SK-N-SH treated with all-trans-retinoic acid at 6 μM for 48 hours (cell line): ENCODE data around the gene SPDYE1.

Source experiments
- ARNTL ChIP-seq: fragments of 450-650 bp; formaldehyde crosslinking; IDR thresholded peaks from 2 replicates; pipeline ENCODE4 v1.5.0; 2020; ENCODE audit warnings: low read depth, mild to moderate bottlenecking, moderate library complexity, borderline replicate concordance
- BACH2 ChIP-seq: fragments of 250-450 bp; sonication (Bioruptor Pico); IDR thresholded peaks from 2 replicates; pipeline ENCODE4 v1.9.0; 2021; ENCODE audit warnings: mild to moderate bottlenecking, borderline replicate concordance
- CREB5 ChIP-seq: fragments of 250-450 bp; sonication (Bioruptor Pico); IDR thresholded peaks from 2 replicates; pipeline ENCODE4 v1.5.1; 2020; ENCODE audit warnings: low read depth, mild to moderate bottlenecking, moderate library complexity
- CSDC2 ChIP-seq: fragments of 250-450 bp; sonication (Bioruptor Pico); IDR thresholded peaks from 2 replicates; pipeline ENCODE4 v1.5.0; 2020; ENCODE audit warnings: mild to moderate bottlenecking, moderate library complexity
- GLIS3 ChIP-seq: fragments of 250-450 bp; sonication (Bioruptor Pico); IDR thresholded peaks from 2 replicates; pipeline ENCODE4 v1.5.0; 2020; ENCODE audit warnings: mild to moderate bottlenecking, moderate library complexity
- ISL1 ChIP-seq: fragments of 250-450 bp; sonication (Bioruptor Pico); IDR thresholded peaks from 2 replicates; pipeline ENCODE4 v2.1.2; 2022; ENCODE audit warnings: mild to moderate bottlenecking, moderate library complexity
- OSR1 ChIP-seq: fragments of 250-450 bp; sonication (Bioruptor Pico); IDR thresholded peaks from 2 replicates; pipeline ENCODE4 v1.8.0; 2022; ENCODE audit warnings: moderate library complexity, mild to moderate bottlenecking, inconsistent platforms
- PPARA ChIP-seq: fragments of 250-450 bp; sonication (Bioruptor Pico); IDR thresholded peaks from 2 replicates; pipeline ENCODE4 v1.5.0; 2020; ENCODE audit warnings: mild to moderate bottlenecking, borderline replicate concordance
- RARB ChIP-seq: fragments of 250-450 bp; sonication (Bioruptor Pico); IDR thresholded peaks from 2 replicates; pipeline ENCODE4 v1.8.0; 2021; ENCODE audit warnings: mild to moderate bottlenecking, moderate library complexity
- TCF4 ChIP-seq: fragments of 250-450 bp; sonication (Bioruptor Pico); IDR thresholded peaks from 2 replicates; pipeline ENCODE4 v1.8.0; 2021; ENCODE audit warnings: mild to moderate bottlenecking, moderate library complexity, borderline replicate concordance
- TOX ChIP-seq: fragments of 250-450 bp; sonication (Bioruptor Pico); IDR thresholded peaks from 2 replicates; pipeline ENCODE4 v1.8.0; 2021; ENCODE audit warnings: mild to moderate bottlenecking, moderate library complexity, borderline replicate concordance
- ZFP30 ChIP-seq: fragments of 450-650 bp; formaldehyde crosslinking; IDR thresholded peaks from 2 replicates; pipeline ENCODE4 v1.5.0; 2022; ENCODE audit warnings: mild to moderate bottlenecking, moderate library complexity
- ZNF565 ChIP-seq: fragments of 450-650 bp; formaldehyde crosslinking; conservative IDR thresholded peaks from 2 replicates; pipeline ENCODE4 v1.5.0; 2020; ENCODE audit warnings: low read depth, mild to moderate bottlenecking, moderate library complexity
- TF ChIP-seq, protein P1 (sequence below): fragments of 250-450 bp; sonication (Bioruptor Pico); IDR thresholded peaks from 2 replicates; pipeline ENCODE4 v1.8.0; 2020; ENCODE audit warnings: mild to moderate bottlenecking, moderate library complexity, borderline replicate concordance

DNA sequence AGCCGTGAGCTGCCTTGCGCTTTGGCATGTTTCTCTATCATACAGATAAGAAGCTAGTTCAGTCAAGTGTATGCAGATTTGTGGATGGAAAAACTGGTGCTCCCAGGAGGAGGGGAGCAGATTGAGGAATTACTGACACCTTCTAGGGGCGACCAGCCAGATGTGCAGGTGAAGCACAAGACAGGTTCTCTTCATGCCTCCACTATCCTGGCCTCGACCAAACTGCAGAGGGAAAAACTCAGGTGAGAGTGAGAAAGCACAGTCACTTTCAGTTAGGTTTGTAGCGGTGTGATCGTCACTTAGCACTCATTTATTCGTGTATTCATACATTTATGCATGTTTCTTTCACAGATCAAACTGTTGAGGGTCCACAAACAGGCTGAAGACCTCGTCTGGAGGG lies 46.2 kb downstream of the SPDYE1 start:
- no peak for TF ChIP-seq TOX (CRISPR knock-in tag)
- no peak for TF ChIP-seq ZNF565 (CRISPR knock-in tag)
- TF ChIP-seq ARNTL (CRISPR knock-in tag) = no peak
- no peak for TF ChIP-seq ZFP30 (CRISPR knock-in tag)
- no peak for TF ChIP-seq CREB5 (CRISPR knock-in tag)
- TF ChIP-seq TCF4 (CRISPR knock-in tag) = no peak
- TF ChIP-seq OSR1 (CRISPR knock-in tag) = no peak
- TF ChIP-seq, protein P1, sequence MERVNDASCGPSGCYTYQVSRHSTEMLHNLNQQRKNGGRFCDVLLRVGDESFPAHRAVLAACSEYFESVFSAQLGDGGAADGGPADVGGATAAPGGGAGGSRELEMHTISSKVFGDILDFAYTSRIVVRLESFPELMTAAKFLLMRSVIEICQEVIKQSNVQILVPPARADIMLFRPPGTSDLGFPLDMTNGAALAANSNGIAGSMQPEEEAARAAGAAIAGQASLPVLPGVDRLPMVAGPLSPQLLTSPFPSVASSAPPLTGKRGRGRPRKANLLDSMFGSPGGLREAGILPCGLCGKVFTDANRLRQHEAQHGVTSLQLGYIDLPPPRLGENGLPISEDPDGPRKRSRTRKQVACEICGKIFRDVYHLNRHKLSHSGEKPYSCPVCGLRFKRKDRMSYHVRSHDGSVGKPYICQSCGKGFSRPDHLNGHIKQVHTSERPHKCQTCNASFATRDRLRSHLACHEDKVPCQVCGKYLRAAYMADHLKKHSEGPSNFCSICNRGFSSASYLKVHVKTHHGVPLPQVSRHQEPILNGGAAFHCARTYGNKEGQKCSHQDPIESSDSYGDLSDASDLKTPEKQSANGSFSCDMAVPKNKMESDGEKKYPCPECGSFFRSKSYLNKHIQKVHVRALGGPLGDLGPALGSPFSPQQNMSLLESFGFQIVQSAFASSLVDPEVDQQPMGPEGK (CRISPR knock-in tag) = no peak
- no peak for TF ChIP-seq ISL1 (CRISPR knock-in tag)
- TF ChIP-seq PPARA (CRISPR knock-in tag) = no peak
- no peak for TF ChIP-seq BACH2 (CRISPR knock-in tag)
- no peak for TF ChIP-seq GLIS3 (CRISPR knock-in tag)
- no peak for TF ChIP-seq CSDC2 (CRISPR knock-in tag)
- TF ChIP-seq RARB (CRISPR knock-in tag) = no peak
